GM12878 (cell line): ENCODE measurements around the gene MYO1D. TPM values are rescaled to one million over a fixed set of nuclear protein-coding genes. Genes with fewer than 3 reads are reported as not detected.

Experiments
- ATAC-seq: fragments of 200-7000 bp; cut with Tn5 transposase; 3 replicates; pipeline ENCODE4 v1.9.1; 2020; ENCODE audit warnings: mild to moderate bottlenecking, moderate library complexity
- BruUV-seq: library from RNA; stranded (reverse); fragments of 400-500 nt; replicated peaks from 2 replicates; lab custom pipeline; 2021; lab: Mats Ljungman, UMichigan
- CTCF ChIA-PET: fragments of 300-600 bp; sonication (Branson Sonifier 250); formaldehyde crosslinking; extraction: SDS; loops from one replicate; lab custom pipeline; 2021; ENCODE audit warnings: inconsistent platforms; lab: Yijun Ruan, JAX
- POLR2A ChIA-PET: fragments of 350-600 bp; formaldehyde crosslinking; extraction: SDS; loops from one replicate; lab custom pipeline; 2021; ENCODE audit warnings: inconsistent platforms; lab: Charles Lee
- RAD21 ChIA-PET: fragments of 300-600 bp; sonication (Branson Sonifier 250); formaldehyde crosslinking; loops from one replicate; lab custom pipeline; 2023; ENCODE audit warnings: antibody characterized with exemption; ENCODE audit not compliant: unreplicated experiment; lab: Charles Lee
- SMC1A ChIA-PET: fragments of 300-600 bp; sonication (Branson Sonifier 250); formaldehyde crosslinking; loops from one replicate; lab custom pipeline; 2023; ENCODE audit not compliant: unreplicated experiment, uncharacterized antibody; lab: Charles Lee
- DNase-seq: peaks from one replicate; pipeline ENCODE4 v3.0.0-alpha.2; 2011; ENCODE audit warnings: low read depth, low spot score
- FAIRE-seq: peaks from 3 replicates; lab custom pipeline; 2011; peaks lifted over from hg19 to GRCh38; lab: Jason Lieb, UNC
- H2AFZ ChIP-seq: 2 replicates; pipeline ENCODE4 v1.6.0; 2011; ENCODE audit warnings: low read depth, low read length, control low read depth; ENCODE audit not compliant: control insufficient read depth
- H3K27ac ChIP-seq: 2 replicates; pipeline ENCODE4 v1.5.1; 2011; ENCODE audit warnings: control low read depth; ENCODE audit not compliant: control insufficient read depth, insufficient read depth
- H3K27me3 ChIP-seq, 2 experiments: replicated peaks in 1 of 2; 2 replicates each; pipeline versions ENCODE4 v1.6.0 to v1.6.1; 2011; ENCODE audit warnings: low read length in 1 of 2; ENCODE audit not compliant: control insufficient read depth in 2 of 2, insufficient read depth in 2 of 2
- H3K36me3 ChIP-seq, 2 experiments: 2 replicates each; pipeline ENCODE4 v1.5.1; 2011; ENCODE audit warnings: low read length in 1 of 2; ENCODE audit not compliant: control insufficient read depth in 2 of 2, insufficient read depth in 2 of 2
- H3K4me1 ChIP-seq: 2 replicates; pipeline ENCODE4 v1.6.1; 2011; ENCODE audit warnings: mild to moderate bottlenecking, low read length, moderate library complexity, mixed read lengths; ENCODE audit not compliant: control insufficient read depth, insufficient read depth
- H3K4me2 ChIP-seq: 2 replicates; pipeline ENCODE4 v1.6.0; 2011; ENCODE audit warnings: control low read depth; ENCODE audit not compliant: control insufficient read depth, insufficient read depth
- H3K4me3 ChIP-seq: fragments of 200-600 bp; sonication (generic); 2 replicates; pipeline ENCODE4 v1.5.1; 2016
- H3K79me2 ChIP-seq: 2 replicates; pipeline ENCODE4 v1.6.0; 2011; ENCODE audit warnings: low read length; ENCODE audit not compliant: control insufficient read depth, insufficient read depth
- H3K9ac ChIP-seq: 2 replicates; pipeline ENCODE4 v1.8.0; 2011; ENCODE audit warnings: low read length, control low read depth, mixed read lengths; ENCODE audit not compliant: control insufficient read depth, insufficient read depth
- H3K9me3 ChIP-seq: replicated peaks from 3 replicates; pipeline ENCODE4 v1.5.1; 2011; ENCODE audit warnings: mild to moderate bottlenecking, low read length; ENCODE audit not compliant: control insufficient read depth, insufficient read depth
- H4K20me1 ChIP-seq: 2 replicates; pipeline ENCODE4 v1.6.0; 2011; ENCODE audit not compliant: control insufficient read depth, insufficient read depth
- BACH1 ChIP-seq: fragments of 450-650 bp; IDR thresholded peaks from 2 replicates; pipeline ENCODE4 v1.6.1; 2017; ENCODE audit warnings: mild to moderate bottlenecking, borderline replicate concordance
- BCL11A ChIP-seq: IDR thresholded peaks from 2 replicates; pipeline ENCODE4 v1.6.1; 2011; ENCODE audit warnings: low read depth, low read length
- E4F1 ChIP-seq: fragments of 450-650 bp; IDR thresholded peaks from 2 replicates; pipeline ENCODE4 v1.6.1; 2018; ENCODE audit warnings: borderline replicate concordance, mild to moderate bottlenecking; ENCODE audit not compliant: partially characterized antibody
- EP300 ChIP-seq, 2 experiments: fragments of 150-350 bp in 1 of 2; IDR thresholded peaks; 2 replicates each; pipeline ENCODE4 v1.6.1; 2011 to 2012; ENCODE audit warnings: low read depth in 2 of 2, low read length in 2 of 2, borderline replicate concordance in 1 of 2, improper control_type of control experiment in 1 of 2, inconsistent platforms in 1 of 2; ENCODE audit not compliant: control insufficient read depth in 1 of 2
- JUNB ChIP-seq: IDR thresholded peaks from 2 replicates; pipeline ENCODE4 v1.6.1; 2016; ENCODE audit warnings: antibody characterized with exemption, mild to moderate bottlenecking
- NKRF ChIP-seq: fragments of 450-650 bp; conservative IDR thresholded peaks from 2 replicates; pipeline ENCODE4 v1.6.1; 2017; ENCODE audit warnings: mild to moderate bottlenecking, moderate library complexity
- RAD21 ChIP-seq: IDR thresholded peaks from 2 replicates; pipeline ENCODE4 v1.6.1; 2011; ENCODE audit warnings: mild to moderate bottlenecking, low read depth, low read length, moderate library complexity; ENCODE audit not compliant: insufficient read depth
- RAD51 ChIP-seq: fragments of 450-650 bp; IDR thresholded peaks from 2 replicates; pipeline ENCODE4 v1.6.1; 2016; ENCODE audit warnings: moderate library complexity, mild to moderate bottlenecking, inconsistent platforms
- SIX5 ChIP-seq: IDR thresholded peaks from 2 replicates; pipeline ENCODE4 v1.6.1; 2011; ENCODE audit warnings: mild to moderate bottlenecking, low read depth, low read length, moderate library complexity; ENCODE audit not compliant: severe bottlenecking
- SREBF2 ChIP-seq: IDR thresholded peaks from 2 replicates; pipeline ENCODE4 v1.6.1; 2012; ENCODE audit warnings: mild to moderate bottlenecking, low read length
- USF1 ChIP-seq: IDR thresholded peaks from 2 replicates; pipeline ENCODE4 v1.6.1; 2011; ENCODE audit warnings: borderline replicate concordance, low read depth, mild to moderate bottlenecking, moderate library complexity, mixed read lengths, low read length; ENCODE audit not compliant: insufficient read depth; ENCODE audit errors: extremely low read length
- in situ Hi-C: fragments of 300-500 bp; cut with MboI; formaldehyde crosslinking; loops from 9 replicates; pipeline ENCODE4 v1.14.3; 2018; ENCODE audit warnings: mixed read lengths
- intact Hi-C: fragments of 100-400 bp; cut with micrococcal nuclease; formaldehyde crosslinking; loops from one replicate; pipeline ENCODE4 v1.14.2; 2022; ENCODE audit not compliant: unreplicated experiment
- polyA plus RNA-seq, 11 experiments: library from polyadenylated mRNA; depleted of rRNA in 4 of 11; unstranded in 6 of 11; stranded (reverse) in 5 of 11; fragments of >200 nt; fragmentation: Nextera tagmentation in 4 of 11; fragmentation: Illumina TruSeq in 1 of 11; extraction: Ambion mirVana in 4 of 11; extraction: Trizol in 1 of 11; gene quantifications; 1 replicate in 1 of 11; 2 replicates in 10 of 11; pipeline versions ENCODE4 v1.2.1 to v1.2.3, GENCODE V29; 2011 to 2016; ENCODE audit warnings: inconsistent platforms in 2 of 11, missing spikeins in 2 of 11, low read depth in 1 of 11
- total RNA-seq, 4 experiments: library from RNA; depleted of rRNA in 3 of 4; stranded (reverse); fragments of >200 nt in 3 of 4; fragmentation: Illumina TruSeq in 1 of 4; extraction: Trizol in 1 of 4; gene quantifications; 2 replicates each; pipeline versions ENCODE4 v1.2.1 to v1.2.3, GENCODE V29; 2013 to 2021
- TF ChIP-seq, protein P1 (sequence below): fragments of 450-650 bp; IDR thresholded peaks from 2 replicates; pipeline ENCODE4 v1.6.1; 2017; ENCODE audit warnings: mild to moderate bottlenecking, moderate library complexity
- TF ChIP-seq, protein P2 (sequence below): IDR thresholded peaks from 2 replicates; pipeline ENCODE4 v1.6.1; 2011; ENCODE audit warnings: low read depth, low read length, improper control_type of control experiment, borderline replicate concordance

Gene MYO1D
- total and polyA plus RNA-seq, 10 of the 15 experiments (the other 5 are each of a cell fraction or from before 2014, with no cell fraction given) = 1.8 to 37.7 (median 25.4) TPM

DNA sequence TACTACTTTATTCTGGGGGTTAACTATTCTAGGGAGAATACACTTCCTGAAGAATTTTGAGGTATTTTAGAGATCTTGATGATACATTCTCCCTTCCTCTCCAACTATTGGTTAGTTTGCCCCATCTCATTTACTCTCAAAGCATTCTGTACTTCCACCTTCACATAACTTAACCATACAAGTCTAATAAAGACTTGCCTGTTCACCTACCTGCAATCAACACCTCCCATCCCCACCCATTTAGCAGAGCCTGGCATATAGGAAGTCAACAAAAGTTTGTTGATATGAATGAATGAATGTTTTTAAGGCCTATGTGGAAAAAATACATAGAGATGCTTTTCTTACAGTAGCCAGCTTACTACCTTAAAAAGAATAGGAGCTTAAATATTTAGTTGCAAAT lies 50.8 kb downstream of the MYO1D start:
- Histone ChIP-seq H3K9me3 (no peaks in the 10 kb centered on the region), H3K27ac (no peak overlapping the region), H3K36me3 (no peaks in the 10 kb centered on the region), H3K4me1 (peaks cover 36% of the 10 kb centered on the region), H3K9ac (no peak overlapping the region), H3K4me2 (no peak overlapping the region), H3K79me2 (peaks cover 4% of the 10 kb centered on the region), H2AFZ (no peak overlapping the region), H3K27me3 (no peaks in the 10 kb centered on the region), H4K20me1 (no peaks in the 10 kb centered on the region), H3K4me3 (no peak overlapping the region)
- intact Hi-C loops = loop anchor here (5.0 kb wide), 2 partner anchors 36 to 44 kb away; no protein-coding TSS in a partner anchor
- ChIA-PET RAD21 (interaction anchor here (0.6 to 12.3 kb wide), 5 partner anchors 9 to 211 kb away, joined by 3 to 198 read pairs (median 8); partner anchors contain the start of gene MYO1D), CTCF (interaction anchor here (0.7 to 2.7 kb wide), 4 partner anchors 9 to 111 kb away, joined by 3 to 10 read pairs (median 4); no protein-coding TSS in a partner anchor), POLR2A (interaction anchor here (0.5 to 1.7 kb wide), 4 partner anchors 11 to 51 kb away, joined by 3 to 7 read pairs (median 3); partner anchors contain the start of gene MYO1D), SMC1A (interaction anchor here (0.6 to 15.4 kb wide), 4 partner anchors 10 to 46 kb away, joined by 4 to 231 read pairs (median 19); partner anchors contain the start of gene MYO1D)
- no TSS peak for BruUV-seq
- FAIRE-seq (no peak), ATAC-seq (no peak), DNase-seq (no peak)
- in situ Hi-C loops = no loop called here
- TF ChIP-seq NKRF (no peak), BACH1 (no peak), RAD21 (no peak), USF1 (no peak), RAD51 (no peak), SREBF2 (no peak), E4F1 (no peak), JUNB (no peak), BCL11A (no peak), EP300 (IDR thresholded peaks at IDR 0.05; ENCODE audit: borderline replicate concordance in 1 of 2, control insufficient read depth in 1 of 2, low read depth in 2 of 2, low read length in 2 of 2) (no peak), SIX5 (no peak)
- TF ChIP-seq, protein P1, sequence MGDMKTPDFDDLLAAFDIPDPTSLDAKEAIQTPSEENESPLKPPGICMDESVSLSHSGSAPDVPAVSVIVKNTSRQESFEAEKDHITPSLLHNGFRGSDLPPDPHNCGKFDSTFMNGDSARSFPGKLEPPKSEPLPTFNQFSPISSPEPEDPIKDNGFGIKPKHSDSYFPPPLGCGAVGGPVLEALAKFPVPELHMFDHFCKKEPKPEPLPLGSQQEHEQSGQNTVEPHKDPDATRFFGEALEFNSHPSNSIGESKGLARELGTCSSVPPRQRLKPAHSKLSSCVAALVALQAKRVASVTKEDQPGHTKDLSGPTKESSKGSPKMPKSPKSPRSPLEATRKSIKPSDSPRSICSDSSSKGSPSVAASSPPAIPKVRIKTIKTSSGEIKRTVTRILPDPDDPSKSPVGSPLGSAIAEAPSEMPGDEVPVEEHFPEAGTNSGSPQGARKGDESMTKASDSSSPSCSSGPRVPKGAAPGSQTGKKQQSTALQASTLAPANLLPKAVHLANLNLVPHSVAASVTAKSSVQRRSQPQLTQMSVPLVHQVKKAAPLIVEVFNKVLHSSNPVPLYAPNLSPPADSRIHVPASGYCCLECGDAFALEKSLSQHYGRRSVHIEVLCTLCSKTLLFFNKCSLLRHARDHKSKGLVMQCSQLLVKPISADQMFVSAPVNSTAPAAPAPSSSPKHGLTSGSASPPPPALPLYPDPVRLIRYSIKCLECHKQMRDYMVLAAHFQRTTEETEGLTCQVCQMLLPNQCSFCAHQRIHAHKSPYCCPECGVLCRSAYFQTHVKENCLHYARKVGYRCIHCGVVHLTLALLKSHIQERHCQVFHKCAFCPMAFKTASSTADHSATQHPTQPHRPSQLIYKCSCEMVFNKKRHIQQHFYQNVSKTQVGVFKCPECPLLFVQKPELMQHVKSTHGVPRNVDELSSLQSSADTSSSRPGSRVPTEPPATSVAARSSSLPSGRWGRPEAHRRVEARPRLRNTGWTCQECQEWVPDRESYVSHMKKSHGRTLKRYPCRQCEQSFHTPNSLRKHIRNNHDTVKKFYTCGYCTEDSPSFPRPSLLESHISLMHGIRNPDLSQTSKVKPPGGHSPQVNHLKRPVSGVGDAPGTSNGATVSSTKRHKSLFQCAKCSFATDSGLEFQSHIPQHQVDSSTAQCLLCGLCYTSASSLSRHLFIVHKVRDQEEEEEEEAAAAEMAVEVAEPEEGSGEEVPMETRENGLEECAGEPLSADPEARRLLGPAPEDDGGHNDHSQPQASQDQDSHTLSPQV = no peak
- TF ChIP-seq, protein P2, sequence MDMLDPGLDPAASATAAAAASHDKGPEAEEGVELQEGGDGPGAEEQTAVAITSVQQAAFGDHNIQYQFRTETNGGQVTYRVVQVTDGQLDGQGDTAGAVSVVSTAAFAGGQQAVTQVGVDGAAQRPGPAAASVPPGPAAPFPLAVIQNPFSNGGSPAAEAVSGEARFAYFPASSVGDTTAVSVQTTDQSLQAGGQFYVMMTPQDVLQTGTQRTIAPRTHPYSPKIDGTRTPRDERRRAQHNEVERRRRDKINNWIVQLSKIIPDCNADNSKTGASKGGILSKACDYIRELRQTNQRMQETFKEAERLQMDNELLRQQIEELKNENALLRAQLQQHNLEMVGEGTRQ = no peak
